Measurements from ENCODE around the gene EME2.
"Not testable (repeated sequence)": the region's sequence is repeated elsewhere in the genome, so short reads cannot be mapped to it uniquely, and the experiment has no call there.

Gene EME2

GRCh38 chr16:1792836-1793577, 20.4 kb downstream of the EME2 start:
- TF ChIP-seq CTCF (IDR thresholded peaks at IDR 0.05; ENCODE audit: low read depth, low read length) (no peak), MYC (IDR thresholded peaks at IDR 0.05; ENCODE audit: low read depth, low read length) (no peak), POLR2A (IDR thresholded peaks at IDR 0.05; ENCODE audit: extremely low read depth, insufficient read length) (no peak)
- TF ChIP-seq, protein P1, sequence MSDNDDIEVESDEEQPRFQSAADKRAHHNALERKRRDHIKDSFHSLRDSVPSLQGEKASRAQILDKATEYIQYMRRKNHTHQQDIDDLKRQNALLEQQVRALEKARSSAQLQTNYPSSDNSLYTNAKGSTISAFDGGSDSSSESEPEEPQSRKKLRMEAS (IDR thresholded peaks at IDR 0.05; ENCODE audit: low read depth, low read length): no peak
- no peak for DNase-seq (ENCODE audit: low read depth)
- no peak overlapping the region for H3K4me3 ChIP-seq (ENCODE audit: low read depth, low read length)

DNA sequence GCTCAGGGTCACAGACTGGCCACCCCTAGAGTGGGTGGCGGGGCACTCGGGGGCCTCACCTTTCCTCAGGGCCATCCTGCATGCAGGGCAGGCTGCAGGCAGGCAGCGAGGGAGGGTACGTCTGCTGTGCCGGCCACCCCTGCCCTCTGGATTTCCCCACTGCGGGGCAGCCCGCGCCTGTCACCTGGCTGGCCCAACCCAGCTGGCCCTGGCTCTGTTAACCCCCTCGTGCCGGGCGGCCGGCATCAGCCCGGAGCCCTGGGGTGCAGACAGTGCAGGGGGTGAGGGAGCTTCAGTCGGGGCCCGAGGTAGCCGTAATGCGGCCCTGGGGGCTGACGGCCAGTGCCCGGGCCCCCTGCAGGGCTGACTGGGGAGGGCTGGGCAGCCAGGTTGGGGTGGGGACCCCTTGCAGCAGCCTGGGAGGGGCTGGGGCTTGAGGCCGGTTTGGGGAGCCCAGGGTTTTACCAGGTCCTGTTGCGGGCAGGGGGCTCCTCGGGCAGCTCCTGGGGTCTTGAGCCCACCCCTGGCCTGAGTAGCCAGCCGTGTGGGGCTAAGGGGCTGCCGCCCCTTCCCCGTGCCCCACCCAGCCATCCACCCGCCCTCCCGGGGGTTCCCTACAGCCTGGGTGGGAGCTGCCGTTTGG, 21.1 kb downstream of the EME2 start, which contains the start of gene IGFALS:
Gene IGFALS, minus strand, starts transcription at position 128 of the 643 bp plus-strand sequence. Its CDS starts 53 bp downstream, at position 75.
- TF ChIP-seq POLR2A (IDR thresholded peaks at IDR 0.05; ENCODE audit: extremely low read depth, insufficient read length): no peak

DNA sequence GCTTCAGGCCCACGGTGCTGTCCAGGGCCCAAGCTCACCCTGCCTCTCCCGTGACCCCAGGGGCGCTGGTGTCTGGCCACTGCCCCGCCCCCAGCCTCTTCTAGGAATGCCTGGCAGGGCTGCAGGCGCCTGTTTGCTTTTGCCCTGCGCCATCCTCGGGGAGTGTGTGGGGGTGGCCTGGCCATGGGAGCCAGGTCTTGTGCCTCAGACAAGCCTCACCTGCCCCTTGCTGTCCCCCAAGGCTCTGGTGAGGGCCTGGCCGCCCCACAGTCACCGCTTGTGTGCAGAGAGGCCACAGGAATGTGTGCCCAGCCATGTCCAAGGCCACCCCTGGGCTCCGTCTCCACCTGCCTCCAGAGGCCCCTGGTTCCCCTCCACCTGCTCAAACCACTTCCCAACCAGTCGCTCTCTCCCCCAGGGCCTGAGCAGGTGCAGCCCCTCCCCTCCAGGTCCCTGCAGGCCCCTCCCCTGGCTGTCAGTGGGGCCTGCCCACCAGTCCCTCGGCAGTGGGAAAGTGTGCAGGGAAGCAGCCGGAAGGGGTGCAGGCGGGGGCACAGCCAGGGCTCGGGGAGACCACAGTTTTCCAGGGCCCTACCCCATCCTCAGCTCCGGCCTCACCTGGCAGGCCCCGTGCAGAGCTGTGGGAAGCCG, 21.7 kb downstream of the EME2 start:
- no peak for TF ChIP-seq CTCF (IDR thresholded peaks at IDR 0.05; ENCODE audit: low read depth, low read length)
- TF ChIP-seq MYC (IDR thresholded peaks at IDR 0.05; ENCODE audit: low read depth, low read length): no peak
- no peak for TF ChIP-seq POLR2A (IDR thresholded peaks at IDR 0.05; ENCODE audit: extremely low read depth, insufficient read length)
- TF ChIP-seq, protein P1 (IDR thresholded peaks at IDR 0.05; ENCODE audit: low read depth, low read length): no peak
- no peak overlapping the region for H3K4me3 ChIP-seq (ENCODE audit: low read depth, low read length)
- DNase-seq (ENCODE audit: low read depth): no peak

More for the DNA sequence above, 21.1 kb downstream of the EME2 start, which contains the start of gene IGFALS:
- no peak within 1 kb of the TSS for H3K4me3 ChIP-seq (ENCODE audit: low read depth, low read length)
- DNase-seq (ENCODE audit: low read depth): no peak

- DNase-seq (ENCODE audit: low read depth): no peak
- H3K4me3 ChIP-seq (ENCODE audit: low read depth, low read length): no peak overlapping the region
- TF ChIP-seq CTCF (IDR thresholded peaks at IDR 0.05; ENCODE audit: low read depth, low read length): no peak
- no peak for TF ChIP-seq MYC (IDR thresholded peaks at IDR 0.05; ENCODE audit: low read depth, low read length)
- TF ChIP-seq POLR2A (IDR thresholded peaks at IDR 0.05; ENCODE audit: extremely low read depth, insufficient read length): no peak
- TF ChIP-seq, protein P1 (IDR thresholded peaks at IDR 0.05; ENCODE audit: low read depth, low read length): no peak
Observed at GRCh38 chr16:1794908-1795666, 22.5 kb downstream of the EME2 start.

DNA sequence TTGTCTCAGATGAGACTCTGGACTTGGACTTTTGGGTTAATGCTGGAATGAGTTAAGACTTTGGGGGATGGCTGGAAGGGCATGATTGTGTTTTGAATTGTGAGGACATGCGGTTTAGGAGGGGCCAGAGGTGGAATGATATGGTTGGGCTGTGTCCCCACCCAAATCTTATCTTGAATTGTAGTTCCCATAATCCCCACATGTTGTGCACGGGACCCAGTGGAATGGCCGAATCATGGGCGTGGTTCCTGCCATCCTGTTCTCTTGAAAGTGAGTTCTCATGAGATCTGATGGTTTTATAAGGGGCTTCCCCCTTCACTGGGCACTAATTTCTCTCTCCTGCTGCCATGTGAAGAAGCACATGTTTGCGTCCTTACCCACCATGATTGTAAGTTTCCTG, 26.7 kb downstream of the EME2 start:
- H3K4me3 ChIP-seq (ENCODE audit: low read depth, low read length); DNase-seq (ENCODE audit: low read depth): not testable (repeated sequence)

DNA sequence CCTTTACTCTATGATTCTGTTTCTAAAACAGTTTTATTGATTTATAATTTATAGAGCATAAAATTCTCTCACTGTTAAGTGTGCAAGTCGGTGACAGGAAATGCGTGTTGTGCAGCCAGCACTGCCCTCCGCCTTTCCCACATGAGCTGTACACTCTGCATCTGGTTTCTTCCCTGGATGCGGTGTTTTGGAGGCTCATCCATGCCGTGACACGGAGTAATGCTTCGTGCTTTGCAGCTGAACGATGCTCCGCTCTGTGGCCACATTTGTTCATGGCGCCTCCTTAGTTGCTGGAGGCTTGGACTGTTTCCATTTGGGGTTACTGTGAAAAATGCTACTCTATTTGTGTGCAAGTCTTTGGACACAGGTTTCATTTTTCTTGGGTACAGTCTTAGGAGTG, 28.1 kb downstream of the EME2 start:
- DNase-seq (ENCODE audit: low read depth): no peak
- TF ChIP-seq CTCF (IDR thresholded peaks at IDR 0.05; ENCODE audit: low read depth, low read length): no peak
- TF ChIP-seq MYC (IDR thresholded peaks at IDR 0.05; ENCODE audit: low read depth, low read length): no peak
- TF ChIP-seq, protein P1 (IDR thresholded peaks at IDR 0.05; ENCODE audit: low read depth, low read length): no peak
- TF ChIP-seq POLR2A (IDR thresholded peaks at IDR 0.05; ENCODE audit: extremely low read depth, insufficient read length): no peak
- no peak overlapping the region for H3K4me3 ChIP-seq (ENCODE audit: low read depth, low read length)

Measured in NB4 (cell line).